ENCODE measurements around the gene TMEM45B.
"Not testable (repeated sequence)": the region's sequence is repeated elsewhere in the genome, so short reads cannot be mapped to it uniquely, and the experiment has no call there.

TMEM45B gene

GRCh38 chr11:129825380-129825779, 9.7 kb downstream of the TMEM45B start:
- DNase-seq (ENCODE audit: low read depth), result peak; percentile 74
- H3K4me3 ChIP-seq (ENCODE audit: control insufficient read depth, low read depth, low read length), result no peak overlapping the region
- TF ChIP-seq CTCF (conservative IDR thresholded peaks at IDR 0.05; ENCODE audit: control insufficient read depth, insufficient read depth, low read depth, low read length), result no peak

GRCh38 chr11:129828301-129828836, 12.7 kb downstream of the TMEM45B start:
- no peak overlapping the region for H3K4me3 ChIP-seq (ENCODE audit: control insufficient read depth, low read depth, low read length)

GRCh38 chr11:129829497-129829896, 13.8 kb downstream of the TMEM45B start:
- H3K4me3 ChIP-seq (ENCODE audit: control insufficient read depth, low read depth, low read length); DNase-seq (ENCODE audit: low read depth): not testable (repeated sequence)

More at GRCh38 chr11:129828301-129828836, 12.7 kb downstream of the TMEM45B start:
- no peak for DNase-seq (ENCODE audit: low read depth)
- TF ChIP-seq CTCF (conservative IDR thresholded peaks at IDR 0.05; ENCODE audit: control insufficient read depth, insufficient read depth, low read depth, low read length), result no peak

- H3K4me3 ChIP-seq (ENCODE audit: control insufficient read depth, low read depth, low read length); DNase-seq (ENCODE audit: low read depth): not testable (repeated sequence)
Observed at GRCh38 chr11:129831227-129831626, 15.6 kb downstream of the TMEM45B start.

- H3K4me3 ChIP-seq (ENCODE audit: control insufficient read depth, low read depth, low read length); DNase-seq (ENCODE audit: low read depth): not testable (repeated sequence)
Observed at GRCh38 chr11:129833260-129833659, 17.6 kb downstream of the TMEM45B start.

- DNase-seq (ENCODE audit: low read depth), result peak; percentile 37
- not testable (repeated sequence) for H3K4me3 ChIP-seq (ENCODE audit: control insufficient read depth, low read depth, low read length)
Observed at GRCh38 chr11:129836423-129836891, 20.8 kb downstream of the TMEM45B start.

- DNase-seq (ENCODE audit: low read depth), result no peak
- H3K4me3 ChIP-seq (ENCODE audit: control insufficient read depth, low read depth, low read length), result no peak overlapping the region
- TF ChIP-seq CTCF (conservative IDR thresholded peaks at IDR 0.05; ENCODE audit: control insufficient read depth, insufficient read depth, low read depth, low read length), result no peak
Observed at GRCh38 chr11:129836979-129837378, 21.3 kb downstream of the TMEM45B start.

- no peak overlapping the region for H3K4me3 ChIP-seq (ENCODE audit: control insufficient read depth, low read depth, low read length)
- no peak for TF ChIP-seq CTCF (conservative IDR thresholded peaks at IDR 0.05; ENCODE audit: control insufficient read depth, insufficient read depth, low read depth, low read length)
- DNase-seq (ENCODE audit: low read depth), result no peak
Observed at GRCh38 chr11:129840236-129840635, 24.6 kb downstream of the TMEM45B start.

- no peak for DNase-seq (ENCODE audit: low read depth)
- H3K4me3 ChIP-seq (ENCODE audit: control insufficient read depth, low read depth, low read length), result no peak overlapping the region
- TF ChIP-seq CTCF (conservative IDR thresholded peaks at IDR 0.05; ENCODE audit: control insufficient read depth, insufficient read depth, low read depth, low read length), result no peak
Observed at GRCh38 chr11:129842138-129842537, 26.5 kb downstream of the TMEM45B start.

Measured in fibroblast of mammary gland (primary cell).